Pons (tissue), 1 donor: ENCODE data around the gene FRRS1.
A peak's percentile ranks its signal among the peaks of the same experiment; 100 is the strongest.
"Not testable (repeated sequence)": the region's sequence is repeated elsewhere in the genome, so short reads cannot be mapped to it uniquely, and the experiment has no call there.

ENCODE experiments used
- DNase-seq: peaks from one replicate; pipeline ENCODE4 v3.0.0-alpha.2; 2016; ENCODE audit warnings: low spot score

Gene FRRS1

DNA sequence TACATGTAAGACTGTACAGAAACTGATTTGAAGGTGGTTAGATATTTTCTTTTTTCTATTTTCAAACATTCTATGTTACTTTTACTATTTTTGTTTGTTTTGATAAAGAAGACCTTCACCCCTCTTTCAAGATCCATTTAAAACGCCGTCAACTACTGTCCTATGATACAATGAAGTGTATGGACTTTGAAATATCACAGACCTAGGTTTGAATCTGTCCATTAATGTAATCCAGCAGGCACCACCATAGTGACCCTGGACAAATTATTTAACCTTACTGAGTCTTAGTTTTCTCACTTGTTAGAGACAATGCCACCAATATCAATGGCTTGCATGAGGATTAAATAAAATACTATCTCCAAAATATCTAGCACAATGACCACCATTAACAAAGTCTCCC is 2.0 kb downstream of the FRRS1 start:
- no peak for DNase-seq

DNA sequence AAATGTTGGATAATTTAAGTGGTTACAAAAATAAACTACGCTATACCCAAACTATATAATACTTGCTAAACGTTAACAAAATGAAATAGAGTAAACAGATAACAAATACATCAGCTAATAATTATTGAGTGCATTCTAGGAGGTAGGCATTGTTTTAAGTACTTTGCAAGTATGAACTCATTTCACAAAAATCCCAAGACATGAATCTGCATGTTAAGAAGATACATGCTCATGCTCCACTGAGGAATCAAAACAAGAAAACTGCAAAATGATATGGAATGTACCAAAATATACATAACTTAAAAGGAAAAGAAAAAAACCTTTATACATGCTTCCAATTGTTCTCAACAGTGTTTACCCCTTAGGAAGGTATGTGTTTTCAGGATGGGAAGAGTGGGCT is 2.5 kb downstream of the FRRS1 start:
- DNase-seq = no peak

DNA sequence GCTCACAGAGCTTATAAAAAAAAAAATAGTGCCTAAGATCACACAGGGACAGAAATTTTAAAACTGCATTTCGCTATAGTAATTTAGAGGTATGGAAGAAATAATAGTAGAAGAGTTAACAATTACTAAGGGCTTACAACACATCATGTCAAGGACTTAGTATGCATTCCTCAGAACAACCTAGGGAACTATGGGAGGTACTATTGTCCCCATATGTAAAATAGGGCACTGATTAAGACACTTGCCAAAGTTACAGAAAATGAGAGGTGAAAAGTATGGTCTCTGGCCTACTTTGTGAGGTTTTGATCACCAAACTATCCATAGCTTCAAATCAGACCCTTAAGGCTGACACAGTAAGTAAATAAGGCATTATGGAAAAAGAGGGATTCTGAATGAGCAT is 4.7 kb downstream of the FRRS1 start:
- DNase-seq = no peak

DNA sequence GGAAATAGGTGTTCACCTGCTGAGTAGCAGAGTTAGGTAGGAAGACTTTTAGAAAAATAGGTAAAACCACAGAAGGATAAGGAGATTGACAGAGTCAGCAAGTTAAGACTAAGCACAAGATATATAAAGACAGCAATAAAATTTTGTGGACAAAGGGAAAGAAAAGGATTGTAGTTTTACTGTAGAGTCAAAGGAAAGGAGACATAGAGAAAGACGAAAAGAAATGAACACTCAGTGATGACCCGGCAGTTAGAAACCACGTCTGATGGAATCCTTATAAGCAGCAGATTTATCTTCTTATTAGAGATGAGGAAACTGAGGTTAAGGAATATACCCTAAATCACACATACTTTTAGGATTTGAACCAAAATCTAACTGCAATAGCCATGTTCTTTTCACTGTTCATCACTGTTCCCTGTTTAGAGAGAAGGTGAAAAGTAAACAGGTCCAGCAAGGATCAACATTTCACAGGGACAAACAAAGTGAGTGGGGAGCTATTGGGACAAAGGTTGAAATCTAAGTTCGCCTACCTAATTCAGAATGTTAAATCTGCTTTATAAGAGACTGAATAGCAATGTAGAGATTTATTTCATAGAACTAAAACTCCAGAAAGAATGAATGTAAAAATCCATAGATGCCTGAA is 6.8 kb downstream of the FRRS1 start:
- no peak for DNase-seq

DNA sequence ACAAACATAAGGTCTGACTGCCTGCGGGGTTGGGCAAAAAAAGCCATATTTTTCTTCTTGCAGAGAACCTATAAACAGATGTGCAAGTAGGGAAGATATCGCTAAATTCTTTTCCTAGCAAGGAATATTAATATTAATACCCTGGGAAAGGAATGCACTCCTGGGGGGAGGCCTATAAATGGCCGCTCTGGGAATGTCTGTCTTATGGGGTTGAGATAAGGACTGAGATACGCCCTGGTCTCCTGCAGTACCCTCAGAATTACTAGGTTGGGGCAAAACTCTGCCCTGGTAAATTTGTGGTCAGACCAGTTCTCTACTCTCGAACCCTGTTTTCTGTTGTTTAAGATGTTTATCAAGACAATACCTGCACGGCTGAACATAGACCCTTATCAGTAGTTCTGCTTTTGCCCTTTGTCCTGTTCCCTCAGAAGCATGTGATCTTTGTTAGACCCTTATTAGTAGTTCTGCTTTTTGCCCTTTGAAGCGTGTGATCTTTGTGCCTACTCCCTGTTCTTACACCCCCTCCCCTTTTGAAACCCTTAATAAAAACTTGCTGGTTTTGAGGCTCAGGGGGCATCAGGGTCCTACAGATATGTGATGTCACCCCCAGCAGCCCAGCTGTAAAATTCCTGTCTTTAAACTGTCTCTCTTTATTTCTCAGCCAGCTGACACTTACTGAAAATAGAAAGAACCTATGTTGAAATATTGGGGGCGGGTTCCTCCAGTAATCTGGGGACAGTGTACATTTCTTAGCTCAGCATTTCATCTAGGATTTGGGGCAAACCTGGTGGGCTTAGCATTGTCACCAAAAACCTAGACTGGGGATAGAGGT is 7.5 kb downstream of the FRRS1 start:
- DNase-seq = not testable (repeated sequence)

DNA sequence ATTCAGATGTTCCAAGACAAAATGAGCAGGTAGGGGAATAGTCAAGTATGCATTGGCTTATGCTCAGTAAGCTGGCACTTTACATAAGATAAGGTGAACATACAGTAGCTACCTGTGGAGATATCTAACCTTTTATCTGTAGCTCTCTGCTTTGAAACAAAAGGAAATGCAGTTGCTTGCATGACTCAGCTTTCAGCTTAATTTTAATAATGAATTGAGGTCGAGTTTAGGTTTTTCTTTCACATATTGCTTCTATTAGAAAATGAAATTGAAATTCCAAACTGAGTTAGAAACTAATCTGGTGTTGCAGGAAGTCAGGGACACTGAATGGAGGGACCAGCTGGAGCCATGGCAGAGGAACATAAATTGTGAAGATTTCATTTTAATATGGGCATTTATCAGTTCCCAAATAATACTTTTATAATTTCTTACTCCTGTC is 8.3 kb downstream of the FRRS1 start:
- DNase-seq = no peak

DNA sequence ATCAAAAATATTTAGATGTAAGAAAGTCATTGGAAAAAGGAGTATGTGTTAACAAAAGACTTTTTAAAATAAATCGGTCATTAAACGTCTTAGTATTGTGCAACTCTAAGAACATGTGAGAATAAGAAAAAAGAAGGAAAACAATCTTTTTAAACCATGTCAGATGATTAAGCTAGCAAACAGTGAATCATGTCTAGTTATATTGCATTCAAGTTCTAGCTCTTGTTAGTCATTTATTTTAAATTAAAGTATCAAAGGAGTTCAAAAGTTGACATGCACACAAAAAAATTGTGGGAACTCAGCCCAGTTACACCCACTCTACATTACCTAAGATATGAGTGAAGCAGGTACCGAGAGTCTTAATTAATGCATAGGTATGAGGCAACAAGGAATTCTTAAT is 9.8 kb downstream of the FRRS1 start:
- DNase-seq = no peak

DNA sequence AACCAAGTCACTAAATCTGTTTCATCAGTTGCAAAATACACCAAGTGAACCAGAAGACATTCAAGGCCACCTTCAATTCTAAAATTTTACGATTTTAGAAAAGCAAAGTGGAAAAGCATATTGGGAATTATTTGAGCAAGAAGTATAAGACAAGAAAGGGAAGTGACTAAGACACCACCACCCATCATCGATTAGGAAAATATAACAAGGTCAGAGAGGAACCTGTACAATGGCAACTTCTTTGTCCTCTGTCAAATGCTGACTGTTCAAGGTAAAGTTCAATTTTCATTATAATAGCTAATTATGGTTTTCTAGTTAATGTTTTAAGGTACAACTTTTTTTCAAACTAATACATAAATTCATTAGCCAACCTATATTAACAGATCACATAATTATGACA is 10.8 kb downstream of the FRRS1 start:
- no peak for DNase-seq

DNA sequence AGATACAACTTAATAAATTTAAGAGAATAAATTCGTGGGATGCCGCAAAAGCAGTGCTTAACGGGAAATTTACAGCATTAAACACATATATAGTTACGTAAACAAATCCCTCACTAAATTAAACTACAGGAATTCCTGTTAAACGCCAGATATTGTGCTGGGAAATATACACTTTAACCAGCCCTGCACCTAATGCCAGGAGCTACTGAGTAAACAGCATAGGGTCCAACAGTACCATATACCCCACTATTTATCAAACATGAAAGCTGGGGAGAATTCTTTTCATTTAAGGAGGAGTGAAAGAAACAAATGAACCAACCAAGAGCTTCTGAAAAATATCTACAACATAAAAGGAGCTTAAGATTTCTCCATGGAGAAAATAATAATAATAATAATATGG is 11.7 kb downstream of the FRRS1 start:
- DNase-seq = no peak

DNA sequence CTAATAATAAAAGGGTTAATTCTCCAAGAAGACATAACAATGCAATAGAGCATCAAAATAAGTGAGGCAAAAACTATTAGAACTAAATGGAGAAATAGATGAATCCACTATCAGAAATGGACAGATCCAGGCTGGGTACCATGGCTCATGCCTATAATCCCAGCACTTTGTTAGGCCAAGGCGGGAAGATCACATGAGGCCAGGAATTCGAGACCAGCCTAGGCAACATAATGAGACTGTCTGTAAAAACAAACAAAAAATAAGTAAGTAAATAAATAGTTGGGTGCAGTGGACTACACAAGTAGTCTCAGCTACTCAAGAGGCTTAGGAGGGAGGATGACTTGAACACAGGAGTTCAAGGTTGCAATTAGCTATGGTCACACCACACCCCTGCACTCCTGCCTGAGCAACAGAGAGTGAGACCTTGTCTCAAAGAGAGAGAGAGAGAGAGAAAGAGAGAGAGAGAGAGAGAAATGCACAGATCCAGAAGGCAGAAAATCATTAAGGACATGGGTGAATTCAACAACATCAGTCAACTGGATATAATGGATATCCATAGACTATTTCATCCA is 12.3 kb downstream of the FRRS1 start:
- no peak for DNase-seq

DNA sequence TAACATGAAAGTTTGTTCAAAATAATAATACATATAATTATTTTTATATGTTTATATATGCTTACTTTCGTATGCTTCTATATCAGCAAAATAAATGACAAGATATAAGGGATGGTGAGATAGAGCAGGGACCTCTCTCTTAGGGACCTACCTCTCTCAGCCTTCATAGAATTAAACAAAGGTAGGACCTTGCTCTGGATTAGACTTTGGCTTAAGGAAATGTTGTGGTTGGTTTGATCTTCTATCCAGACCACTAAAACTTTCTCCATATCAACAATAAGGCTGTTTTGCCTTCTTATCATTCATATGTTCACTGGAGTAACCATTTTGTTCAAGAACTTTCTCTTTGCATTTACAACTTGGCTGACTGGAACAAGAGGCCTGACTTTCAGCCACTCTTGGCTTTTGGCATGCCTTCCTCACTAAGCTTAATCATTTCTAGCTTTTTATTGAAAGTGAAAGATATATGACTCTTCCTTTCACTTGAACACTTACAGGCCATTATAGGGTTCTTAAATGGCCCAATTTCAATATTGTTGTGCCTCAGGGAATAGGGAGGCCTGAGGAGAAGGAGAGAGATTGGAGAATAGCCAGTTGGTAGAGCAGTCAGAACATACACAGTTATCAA is 14.4 kb downstream of the FRRS1 start:
- DNase-seq = no peak

DNA sequence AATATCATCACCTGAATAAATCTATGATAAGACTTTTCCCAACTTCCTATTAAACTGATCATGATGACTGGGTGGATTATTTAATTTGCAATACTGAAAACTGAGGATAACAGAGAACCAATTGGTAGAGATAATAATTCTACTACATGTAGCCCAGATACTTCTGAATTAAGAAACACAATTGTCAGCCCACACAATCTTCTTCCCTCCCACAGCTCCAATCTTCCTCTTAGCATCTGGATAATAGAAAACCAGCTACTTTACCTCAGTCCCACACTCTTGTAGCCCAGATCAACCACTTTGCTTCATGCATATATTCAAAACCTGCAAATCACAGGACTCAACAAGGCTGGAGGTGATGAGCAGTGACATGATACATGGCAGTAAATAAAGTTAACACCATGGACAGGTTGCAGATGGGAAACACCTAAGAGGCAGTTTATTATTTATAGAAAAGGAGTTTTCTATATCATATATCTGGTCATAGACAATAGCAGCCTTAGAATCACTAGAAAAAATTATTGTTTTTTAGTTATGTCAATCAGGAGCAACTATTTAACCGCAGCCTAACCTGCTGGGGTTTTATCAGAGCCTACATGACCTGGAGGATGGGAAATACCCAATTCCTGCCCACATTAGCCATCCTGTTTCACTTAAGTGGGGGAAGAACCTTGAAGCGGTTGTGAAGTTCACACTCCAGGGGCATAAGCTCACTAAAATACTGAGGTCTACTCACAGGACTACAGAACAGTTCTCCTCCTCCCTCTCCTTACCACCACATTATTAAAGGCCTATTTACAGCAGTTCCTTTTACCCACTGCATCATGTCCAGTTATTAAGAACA is 16.7 kb downstream of the FRRS1 start:
- no peak for DNase-seq

DNA sequence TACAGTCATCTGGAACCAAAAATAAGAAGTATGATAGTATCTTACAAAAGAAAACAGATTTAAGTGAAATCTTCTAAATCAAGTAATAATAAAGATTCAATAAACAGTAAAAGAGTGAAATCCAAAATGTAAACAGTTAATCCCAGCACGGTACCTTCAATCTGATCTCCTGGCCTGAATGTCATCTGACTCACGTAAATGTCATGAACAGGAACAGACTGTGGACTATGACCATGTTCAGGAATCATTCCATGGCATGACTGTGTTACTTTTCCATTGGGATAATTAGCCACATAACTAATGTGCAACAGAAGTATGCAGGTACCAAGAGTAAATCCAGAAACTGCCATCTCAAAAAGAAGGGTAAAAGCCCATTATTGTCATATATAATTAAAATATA is 18.0 kb downstream of the FRRS1 start:
- no peak for DNase-seq

DNA sequence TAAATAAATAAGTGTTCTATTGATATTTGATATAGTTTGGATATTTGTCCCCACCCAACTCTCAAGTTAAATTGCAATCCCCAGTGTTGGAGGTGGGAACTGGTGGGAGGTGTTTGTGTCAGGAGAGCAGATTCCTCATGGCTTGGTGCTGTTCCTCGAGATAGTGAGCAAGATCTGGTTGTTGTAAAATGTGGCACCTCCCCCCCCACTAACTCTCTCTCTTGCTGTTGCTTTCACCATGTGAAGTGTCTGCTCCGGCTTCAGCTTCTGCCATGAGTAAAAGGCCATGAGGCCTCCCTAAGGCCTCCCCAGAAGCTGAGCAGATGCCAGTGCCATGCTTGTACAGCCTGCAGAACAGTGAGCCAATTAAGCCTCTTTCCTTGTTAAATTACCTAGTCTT is 20.8 kb downstream of the FRRS1 start:
- no peak for DNase-seq

DNA sequence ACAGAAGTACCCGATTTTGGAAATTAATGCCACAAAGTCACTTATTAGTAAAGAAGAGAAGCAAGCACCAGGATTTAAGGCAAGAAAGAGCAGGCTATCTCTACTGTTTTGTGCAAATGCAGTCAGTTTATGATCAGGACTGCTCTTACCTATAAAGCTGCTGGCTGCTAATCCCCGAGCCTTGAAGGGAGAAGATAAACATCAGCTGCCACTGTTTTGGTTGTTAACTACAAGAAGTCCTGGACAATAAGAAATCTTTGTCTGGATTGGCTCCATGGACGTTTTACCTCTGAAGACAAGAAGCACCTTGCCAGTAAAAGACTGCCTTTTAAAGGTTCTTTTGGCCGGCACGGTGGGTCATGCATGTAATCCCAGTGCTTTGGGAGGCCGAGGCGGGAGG is 21.4 kb downstream of the FRRS1 start:
- DNase-seq = no peak

DNA sequence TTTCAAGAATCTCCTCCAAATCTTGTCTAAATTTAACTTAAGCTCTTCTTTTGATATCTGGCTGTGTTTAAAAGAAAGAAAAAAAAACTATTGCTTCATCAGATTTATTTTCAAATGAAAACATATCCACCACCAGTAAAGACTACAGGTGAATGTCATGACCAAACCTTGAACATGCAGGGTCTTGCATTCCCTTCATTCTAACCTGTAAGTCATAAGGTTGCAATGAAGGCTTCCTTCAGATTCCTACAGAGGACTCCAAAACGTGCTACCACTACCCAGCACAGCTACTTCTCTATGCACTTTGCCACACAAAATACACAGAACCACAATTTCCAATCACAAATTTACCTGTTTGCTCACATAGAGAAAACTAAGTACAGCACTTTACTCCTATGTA is 26.3 kb downstream of the FRRS1 start:
- DNase-seq = no peak

DNA sequence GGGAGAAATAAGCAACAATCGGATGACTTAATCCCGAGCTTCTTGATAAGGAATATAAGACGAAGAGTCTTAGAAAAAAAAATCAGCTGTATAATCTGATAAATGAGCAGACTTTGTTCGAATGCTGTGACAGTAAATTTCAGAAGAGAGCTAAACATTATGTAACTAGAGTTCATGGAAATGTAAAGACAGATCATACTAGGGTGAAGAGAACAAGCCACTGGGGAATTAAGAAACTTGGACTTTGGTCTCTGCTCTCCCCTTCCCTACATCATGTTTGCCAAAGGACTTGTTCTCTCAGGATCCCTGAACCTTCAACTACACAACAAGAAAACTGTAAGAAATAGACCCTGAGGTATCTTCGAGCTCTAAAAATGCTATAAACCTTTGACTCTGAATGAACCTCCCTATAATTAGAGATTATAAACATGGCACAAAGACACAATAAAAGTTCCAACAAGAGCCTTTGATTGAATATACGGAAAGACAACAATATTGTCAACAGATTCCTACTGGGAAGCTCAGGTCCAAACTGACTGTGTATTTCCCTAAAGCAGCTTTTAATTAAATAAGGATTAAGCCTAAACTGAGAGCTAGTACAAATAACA is 27.5 kb downstream of the FRRS1 start:
- no peak for DNase-seq

DNA sequence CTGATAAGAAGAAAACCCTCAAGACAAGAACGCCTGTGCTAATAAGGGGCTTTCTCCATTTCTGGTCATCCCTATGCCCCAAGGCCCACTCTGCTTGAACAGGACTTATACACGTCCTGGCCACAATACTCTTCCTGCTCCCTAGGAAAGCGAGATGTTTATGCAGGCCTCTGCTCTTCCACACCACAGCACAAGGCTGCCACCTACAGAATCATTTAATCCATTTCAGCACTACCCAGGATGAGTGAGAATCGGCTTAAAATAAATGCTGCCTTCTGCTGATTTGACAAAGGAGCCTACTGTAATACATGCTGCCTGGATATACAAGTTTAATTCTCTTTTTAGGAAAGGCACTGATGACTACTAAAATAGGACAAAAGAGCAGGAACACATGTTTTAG is 29.4 kb downstream of the FRRS1 start:
- peak; percentile 82 for DNase-seq

DNA sequence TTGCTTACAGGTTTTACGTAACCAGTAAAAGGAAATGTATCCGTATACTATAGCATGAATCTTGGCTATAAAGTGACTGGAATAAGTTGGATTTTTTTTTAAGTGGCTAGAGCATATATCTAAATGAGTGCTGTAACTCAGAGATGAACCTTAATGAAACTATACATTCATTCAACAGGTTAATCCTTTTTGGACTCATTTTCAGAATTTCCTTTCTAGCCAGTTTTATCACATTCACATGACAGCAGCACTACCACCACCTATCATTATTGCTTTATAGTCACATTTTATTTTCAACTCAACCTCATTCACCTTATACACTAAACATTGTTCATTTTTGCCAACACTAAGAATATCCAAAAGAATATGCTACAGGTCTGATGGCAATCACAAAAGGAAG is 30.6 kb downstream of the FRRS1 start:
- DNase-seq = no peak

DNA sequence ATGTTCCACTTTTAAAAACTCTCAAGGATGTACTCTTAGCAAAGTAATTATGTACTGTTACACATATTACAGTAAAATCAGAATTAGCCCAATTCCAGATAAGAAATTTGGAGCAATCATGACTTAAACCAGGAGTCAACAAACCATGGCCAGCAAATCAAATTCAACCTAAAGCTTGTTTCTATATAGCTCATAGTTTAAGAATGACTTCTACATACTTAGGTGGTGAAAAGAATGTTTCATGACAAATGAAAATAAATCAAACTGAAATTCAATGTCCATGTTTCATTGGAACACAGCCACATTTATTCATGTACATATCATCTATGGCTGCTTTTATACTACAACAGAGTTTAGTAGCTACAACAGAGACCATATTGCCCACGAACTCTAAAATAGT is 35.1 kb downstream of the FRRS1 start:
- no peak for DNase-seq

DNA sequence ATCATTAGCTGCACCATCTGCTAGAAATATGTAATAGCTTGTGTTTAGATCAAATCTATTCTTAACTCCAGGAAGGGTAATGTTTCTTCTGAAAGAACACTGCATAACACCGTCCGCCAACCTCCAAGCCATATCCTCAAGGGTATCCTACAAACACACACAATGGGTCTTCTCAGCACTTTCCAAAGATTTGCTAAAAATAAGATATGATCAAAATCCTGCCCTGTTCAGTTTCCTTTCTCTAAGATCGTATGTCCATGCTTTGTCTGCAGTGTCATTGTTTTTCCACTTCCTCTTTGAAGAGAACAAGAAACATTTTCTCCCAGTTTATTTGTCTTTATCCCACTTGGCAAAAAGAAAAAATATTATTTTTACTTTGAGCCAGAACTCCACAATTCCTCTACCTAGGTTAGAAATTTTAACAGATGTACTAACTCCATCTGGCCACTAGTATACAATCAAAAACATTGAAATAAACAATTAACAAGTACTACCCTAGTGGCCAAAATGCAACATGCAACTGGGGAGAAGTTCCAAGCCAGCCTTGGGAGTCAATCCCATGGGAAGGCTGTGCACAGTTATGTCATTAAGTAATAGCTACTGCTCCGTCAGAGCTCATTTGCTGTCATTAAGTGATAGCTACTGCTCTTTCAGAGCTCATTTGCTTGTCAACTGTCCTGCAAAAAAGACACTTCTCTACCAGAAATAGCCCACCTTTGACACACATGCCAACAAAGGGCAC is 37.8 kb downstream of the FRRS1 start:
- peak; percentile 15 for DNase-seq
